ENCODE data around the gene FOXP1.

DNA sequence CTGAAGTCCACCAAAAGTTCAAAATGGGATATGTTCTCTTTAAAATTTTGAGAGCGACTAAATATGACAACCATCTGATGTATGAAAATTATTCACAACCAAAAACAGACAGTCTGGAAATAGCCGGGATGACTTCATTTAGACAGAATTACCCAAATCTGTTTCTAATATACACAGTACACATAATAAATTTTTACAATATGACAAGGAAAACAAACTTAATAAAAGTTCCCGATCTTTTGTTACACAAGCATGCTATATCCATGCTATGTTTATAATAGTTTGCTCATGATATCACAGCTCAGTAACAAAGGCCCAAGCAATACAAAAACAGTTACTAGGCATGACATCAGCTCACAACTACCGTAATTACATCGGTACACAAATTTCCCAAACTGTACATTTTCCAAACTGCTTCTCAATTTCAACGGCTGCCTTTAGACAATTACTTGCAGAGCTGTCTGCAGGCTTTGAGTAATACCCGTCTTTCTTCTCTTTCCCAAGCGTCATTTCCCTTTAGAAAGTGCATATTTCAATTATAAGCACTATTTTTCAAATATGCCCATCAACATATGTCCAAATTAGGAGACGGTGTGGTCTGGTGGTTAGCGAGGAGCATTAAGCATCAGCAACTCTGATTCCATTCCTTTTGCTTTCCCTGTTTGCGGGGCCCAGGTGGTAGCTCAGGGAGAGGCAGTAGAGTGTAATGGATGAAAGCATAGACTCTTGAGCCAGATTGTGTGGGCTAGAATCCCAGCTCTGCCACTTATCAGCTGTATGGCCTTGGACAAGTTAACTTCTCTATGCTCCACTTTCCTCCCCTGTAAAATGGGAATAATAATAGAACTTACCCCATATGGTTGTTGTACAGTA, 481.2 kb downstream of the FOXP1 start:
- TF ChIP-seq, protein P1, sequence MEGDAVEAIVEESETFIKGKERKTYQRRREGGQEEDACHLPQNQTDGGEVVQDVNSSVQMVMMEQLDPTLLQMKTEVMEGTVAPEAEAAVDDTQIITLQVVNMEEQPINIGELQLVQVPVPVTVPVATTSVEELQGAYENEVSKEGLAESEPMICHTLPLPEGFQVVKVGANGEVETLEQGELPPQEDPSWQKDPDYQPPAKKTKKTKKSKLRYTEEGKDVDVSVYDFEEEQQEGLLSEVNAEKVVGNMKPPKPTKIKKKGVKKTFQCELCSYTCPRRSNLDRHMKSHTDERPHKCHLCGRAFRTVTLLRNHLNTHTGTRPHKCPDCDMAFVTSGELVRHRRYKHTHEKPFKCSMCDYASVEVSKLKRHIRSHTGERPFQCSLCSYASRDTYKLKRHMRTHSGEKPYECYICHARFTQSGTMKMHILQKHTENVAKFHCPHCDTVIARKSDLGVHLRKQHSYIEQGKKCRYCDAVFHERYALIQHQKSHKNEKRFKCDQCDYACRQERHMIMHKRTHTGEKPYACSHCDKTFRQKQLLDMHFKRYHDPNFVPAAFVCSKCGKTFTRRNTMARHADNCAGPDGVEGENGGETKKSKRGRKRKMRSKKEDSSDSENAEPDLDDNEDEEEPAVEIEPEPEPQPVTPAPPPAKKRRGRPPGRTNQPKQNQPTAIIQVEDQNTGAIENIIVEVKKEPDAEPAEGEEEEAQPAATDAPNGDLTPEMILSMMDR (IDR thresholded peaks at IDR 0.05): no peak
- no peak for TF ChIP-seq POLR2A (IDR thresholded peaks at IDR 0.05)

Data from uterus (tissue), 2 donors.